Measurements from ENCODE around the gene SLCO2B1.

Gene SLCO2B1

DNA sequence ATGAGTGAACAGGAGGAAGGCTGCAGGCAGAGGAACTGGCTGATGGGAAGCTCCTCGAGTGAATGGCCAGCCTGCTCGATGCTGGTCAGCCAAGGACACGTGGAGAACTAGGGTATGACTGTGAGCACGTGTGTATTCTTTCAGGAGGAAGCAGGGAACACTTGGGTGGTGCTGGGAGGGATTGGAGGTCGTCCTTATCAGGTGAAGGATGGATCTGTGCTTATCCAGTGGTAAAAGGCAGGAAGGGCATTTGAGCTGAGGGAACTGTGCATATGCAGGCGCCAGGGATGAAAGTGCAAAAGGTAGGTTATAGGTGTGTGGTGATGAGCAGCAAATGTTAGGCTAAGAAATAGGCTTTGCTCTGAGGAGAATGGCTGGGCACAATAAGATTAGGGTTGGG, 9.7 kb upstream of the SLCO2B1 start:
- Histone ChIP-seq H3K9me2 (replicated peaks; ENCODE audit: control insufficient read depth, low read length) (no peaks in the 10 kb centered on the region), H3K36me3 (ENCODE audit: control insufficient read depth, low read length) (no peaks in the 10 kb centered on the region), H3K9me3 (ENCODE audit: control insufficient read depth, insufficient read depth, low read length) (no peaks in the 10 kb centered on the region), H3K27me3 (ENCODE audit: control insufficient read depth, low read length) (peaks cover 6% of the 10 kb centered on the region; the same call in 1 of the 2 replicates), H3K79me2 (ENCODE audit: control insufficient read depth, low read length) (no peaks in the 10 kb centered on the region), H3F3A (ENCODE audit: control insufficient read depth, insufficient read depth) (no peaks in the 10 kb centered on the region; the same call in 1 of the 2 replicates), H4K20me1 (ENCODE audit: control insufficient read depth, insufficient read depth, low read depth, low read length) (peaks cover 3% of the 10 kb centered on the region; the same call in 1 of the 2 replicates), H3K4me2 (ENCODE audit: low read length) (peak overlapping the region; percentile 40; the same call in 1 of the 2 replicates), H3K27ac (ENCODE audit: low read depth, low read length) (no peak overlapping the region), H3K4me3 (ENCODE audit: low read length) (no peak overlapping the region), H3K4me1 (ENCODE audit: control insufficient read depth, low read length) (peaks cover 34% of the 10 kb centered on the region)
- TF ChIP-seq, protein P1, sequence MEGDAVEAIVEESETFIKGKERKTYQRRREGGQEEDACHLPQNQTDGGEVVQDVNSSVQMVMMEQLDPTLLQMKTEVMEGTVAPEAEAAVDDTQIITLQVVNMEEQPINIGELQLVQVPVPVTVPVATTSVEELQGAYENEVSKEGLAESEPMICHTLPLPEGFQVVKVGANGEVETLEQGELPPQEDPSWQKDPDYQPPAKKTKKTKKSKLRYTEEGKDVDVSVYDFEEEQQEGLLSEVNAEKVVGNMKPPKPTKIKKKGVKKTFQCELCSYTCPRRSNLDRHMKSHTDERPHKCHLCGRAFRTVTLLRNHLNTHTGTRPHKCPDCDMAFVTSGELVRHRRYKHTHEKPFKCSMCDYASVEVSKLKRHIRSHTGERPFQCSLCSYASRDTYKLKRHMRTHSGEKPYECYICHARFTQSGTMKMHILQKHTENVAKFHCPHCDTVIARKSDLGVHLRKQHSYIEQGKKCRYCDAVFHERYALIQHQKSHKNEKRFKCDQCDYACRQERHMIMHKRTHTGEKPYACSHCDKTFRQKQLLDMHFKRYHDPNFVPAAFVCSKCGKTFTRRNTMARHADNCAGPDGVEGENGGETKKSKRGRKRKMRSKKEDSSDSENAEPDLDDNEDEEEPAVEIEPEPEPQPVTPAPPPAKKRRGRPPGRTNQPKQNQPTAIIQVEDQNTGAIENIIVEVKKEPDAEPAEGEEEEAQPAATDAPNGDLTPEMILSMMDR (IDR thresholded peaks at IDR 0.05; ENCODE audit: low read depth, low read length, poor library complexity, severe bottlenecking) = no peak
- TF ChIP-seq EZH2phosphoT487 (IDR thresholded peaks at IDR 0.05; ENCODE audit: borderline replicate concordance, low read length) = no peak

DNA sequence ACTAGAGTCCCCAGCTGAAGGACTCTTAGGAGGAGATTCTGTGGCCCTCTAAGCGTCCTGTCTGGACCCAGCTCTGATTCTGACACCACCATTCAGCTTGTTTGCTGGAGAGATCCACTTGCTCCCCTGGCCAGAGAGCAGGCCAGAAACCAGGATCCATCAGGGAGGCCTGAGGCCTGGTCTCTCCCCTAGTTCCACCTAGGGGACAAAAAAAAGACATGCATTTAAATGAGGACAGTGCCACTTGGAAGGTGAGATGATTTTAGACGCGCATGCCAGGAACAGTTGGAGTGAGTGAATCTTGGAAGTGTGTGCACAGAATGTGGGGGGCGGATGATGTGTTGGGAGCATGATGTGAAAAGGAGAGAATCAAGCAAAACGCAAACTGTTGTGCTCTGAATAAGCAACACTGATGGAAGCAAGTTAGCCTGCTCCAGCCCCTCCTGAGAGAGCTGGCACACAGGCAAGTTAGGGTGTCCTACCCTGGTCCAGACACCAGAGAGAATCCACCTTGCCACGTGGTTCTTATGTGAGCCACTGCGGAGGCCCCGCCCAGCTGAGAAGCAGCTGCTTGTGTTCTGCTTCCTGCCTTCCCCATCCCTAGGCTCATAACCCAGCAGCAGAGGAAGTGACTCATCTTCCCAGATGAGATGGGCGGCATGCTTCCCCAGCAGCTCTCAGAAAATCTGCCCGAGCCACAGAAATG, 8.0 kb upstream of the SLCO2B1 start:
- H3K4me1 ChIP-seq (ENCODE audit: control insufficient read depth, low read length) = peaks cover 34% of the 10 kb centered on the region
- no peaks in the 10 kb centered on the region; the same call in 1 of the 2 replicates for H3F3A ChIP-seq (ENCODE audit: control insufficient read depth, insufficient read depth)
- H3K4me2 ChIP-seq (ENCODE audit: low read length) = peak overlapping the region; percentile 53
- H3K27ac ChIP-seq (ENCODE audit: low read depth, low read length) = no peak overlapping the region
- no peaks in the 10 kb centered on the region for H3K9me2 ChIP-seq (replicated peaks; ENCODE audit: control insufficient read depth, low read length)
- H3K4me3 ChIP-seq (ENCODE audit: low read length) = peak overlapping the region; percentile 35
- no peaks in the 10 kb centered on the region for H3K79me2 ChIP-seq (ENCODE audit: control insufficient read depth, low read length)
- H3K27me3 ChIP-seq (ENCODE audit: control insufficient read depth, low read length) = peaks cover 9% of the 10 kb centered on the region; the same call in 1 of the 2 replicates
- no peaks in the 10 kb centered on the region for H3K36me3 ChIP-seq (ENCODE audit: control insufficient read depth, low read length)
- no peaks in the 10 kb centered on the region for H3K9me3 ChIP-seq (ENCODE audit: control insufficient read depth, insufficient read depth, low read length)
- H4K20me1 ChIP-seq (ENCODE audit: control insufficient read depth, insufficient read depth, low read depth, low read length) = peaks cover 3% of the 10 kb centered on the region; the same call in 1 of the 2 replicates
- TF ChIP-seq, protein P1 (IDR thresholded peaks at IDR 0.05; ENCODE audit: low read depth, low read length, poor library complexity, severe bottlenecking) = no peak
- TF ChIP-seq EZH2phosphoT487 (IDR thresholded peaks at IDR 0.05; ENCODE audit: borderline replicate concordance, low read length) = no peak

DNA sequence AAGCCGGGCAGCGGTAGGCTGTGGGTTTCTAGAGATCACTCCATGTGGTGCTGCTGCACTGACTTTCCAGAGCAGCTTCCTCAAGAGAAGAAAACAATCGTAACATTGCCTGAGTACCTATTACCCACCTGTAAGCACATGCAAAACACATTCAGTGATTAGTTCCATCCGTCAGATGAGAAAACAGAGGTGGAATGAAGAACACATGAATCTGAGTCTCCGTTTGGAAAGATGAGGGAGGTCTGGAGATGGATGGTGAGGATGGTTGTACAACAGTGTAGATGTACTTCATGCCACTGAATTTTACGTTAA, 7.5 kb upstream of the SLCO2B1 start:
- Histone ChIP-seq H3K36me3 (ENCODE audit: control insufficient read depth, low read length) (no peaks in the 10 kb centered on the region), H3K4me1 (ENCODE audit: control insufficient read depth, low read length) (peaks cover 34% of the 10 kb centered on the region), H3K4me3 (ENCODE audit: low read length) (peak overlapping the region; percentile 35), H3K79me2 (ENCODE audit: control insufficient read depth, low read length) (no peaks in the 10 kb centered on the region), H3K27me3 (ENCODE audit: control insufficient read depth, low read length) (peaks cover 4% of the 10 kb centered on the region; the same call in 1 of the 2 replicates), H3K9me3 (ENCODE audit: control insufficient read depth, insufficient read depth, low read length) (no peaks in the 10 kb centered on the region), H3K4me2 (ENCODE audit: low read length) (peak overlapping the region; percentile 53), H3K9me2 (replicated peaks; ENCODE audit: control insufficient read depth, low read length) (no peaks in the 10 kb centered on the region), H3F3A (ENCODE audit: control insufficient read depth, insufficient read depth) (no peaks in the 10 kb centered on the region; the same call in 1 of the 2 replicates), H4K20me1 (ENCODE audit: control insufficient read depth, insufficient read depth, low read depth, low read length) (peaks cover 3% of the 10 kb centered on the region; the same call in 1 of the 2 replicates), H3K27ac (ENCODE audit: low read depth, low read length) (no peak overlapping the region)
- TF ChIP-seq, protein P1 (IDR thresholded peaks at IDR 0.05; ENCODE audit: low read depth, low read length, poor library complexity, severe bottlenecking) = no peak

Measured in DOHH2 (cell line).